ENCODE results near the gene EZH2. TPM values are rescaled to one million over a fixed set of nuclear protein-coding genes. Genes with fewer than 3 reads are reported as not detected.

EZH2 gene
- total and polyA plus RNA-seq, 2 donors (not counting 3 experiments of a cell fraction or from before 2014, with no cell fraction given) = 16.9 to 33.4 TPM

GRCh38 chr7:148854983-148855382, 29.1 kb downstream of the EZH2 start:
- Histone ChIP-seq H3K27ac (ENCODE audit: insufficient read depth, low read depth, low read length) (no peak overlapping the region), H2AFZ (ENCODE audit: low read depth, low read length) (no peak overlapping the region), H3K9ac (replicated peaks; ENCODE audit: extremely low read depth, insufficient read depth, low read length) (no peak overlapping the region), H3K9me3 (replicated peaks; ENCODE audit: control insufficient read depth, insufficient read depth, low read length) (no peaks in the 10 kb centered on the region), H3K79me2 (ENCODE audit: control insufficient read depth, insufficient read depth, low read length) (peaks cover 90% of the 10 kb centered on the region), H3K36me3 (ENCODE audit: control insufficient read depth in 2 of 2, extremely low read depth in 1 of 2, insufficient read depth in 2 of 2, low read length in 2 of 2) (no peaks in the 10 kb centered on the region), H3K4me2 (ENCODE audit: insufficient read depth, low read length) (no peak overlapping the region), H3K27me3 (ENCODE audit: control insufficient read depth in 2 of 2, insufficient read depth in 2 of 2, low read length in 2 of 2) (no peaks in the 10 kb centered on the region), H3K4me1 (ENCODE audit: control insufficient read depth, extremely low read depth, insufficient read depth, low read length) (peaks cover 16% of the 10 kb centered on the region), H3K4me3 (replicated peaks in 1 of 3; ENCODE audit: insufficient read depth in 1 of 3, low read depth in 1 of 3, low read length in 3 of 3) (no peak overlapping the region), H3K9me1 (replicated peaks; ENCODE audit: control insufficient read depth, extremely low read depth, insufficient read depth, low read length) (no peaks in the 10 kb centered on the region), H4K20me1 (replicated peaks; ENCODE audit: control insufficient read depth, extremely low read depth, insufficient read depth, low read length) (peaks cover 3% of the 10 kb centered on the region)
- FAIRE-seq = no peak
- dilution Hi-C loops (cut with MboI; ENCODE audit: extremely low pct_ligation_motif_present, low sequenced_read_pairs) (no loop called here), intact Hi-C loops (cut with micrococcal nuclease) (no loop called here)
- no peak for TF ChIP-seq MYC (IDR thresholded peaks at IDR 0.05; ENCODE audit: low read depth, low read length)
- TF ChIP-seq, protein P1, sequence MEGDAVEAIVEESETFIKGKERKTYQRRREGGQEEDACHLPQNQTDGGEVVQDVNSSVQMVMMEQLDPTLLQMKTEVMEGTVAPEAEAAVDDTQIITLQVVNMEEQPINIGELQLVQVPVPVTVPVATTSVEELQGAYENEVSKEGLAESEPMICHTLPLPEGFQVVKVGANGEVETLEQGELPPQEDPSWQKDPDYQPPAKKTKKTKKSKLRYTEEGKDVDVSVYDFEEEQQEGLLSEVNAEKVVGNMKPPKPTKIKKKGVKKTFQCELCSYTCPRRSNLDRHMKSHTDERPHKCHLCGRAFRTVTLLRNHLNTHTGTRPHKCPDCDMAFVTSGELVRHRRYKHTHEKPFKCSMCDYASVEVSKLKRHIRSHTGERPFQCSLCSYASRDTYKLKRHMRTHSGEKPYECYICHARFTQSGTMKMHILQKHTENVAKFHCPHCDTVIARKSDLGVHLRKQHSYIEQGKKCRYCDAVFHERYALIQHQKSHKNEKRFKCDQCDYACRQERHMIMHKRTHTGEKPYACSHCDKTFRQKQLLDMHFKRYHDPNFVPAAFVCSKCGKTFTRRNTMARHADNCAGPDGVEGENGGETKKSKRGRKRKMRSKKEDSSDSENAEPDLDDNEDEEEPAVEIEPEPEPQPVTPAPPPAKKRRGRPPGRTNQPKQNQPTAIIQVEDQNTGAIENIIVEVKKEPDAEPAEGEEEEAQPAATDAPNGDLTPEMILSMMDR (IDR thresholded peaks at IDR 0.05; ENCODE audit: extremely low read depth in 1 of 2, insufficient read depth in 1 of 2, low read depth in 1 of 2, low read length in 2 of 2) = no peak
- no peak for TF ChIP-seq GATA2 (IDR thresholded peaks at IDR 0.05; ENCODE audit: insufficient read depth, insufficient read length, low read depth, low read length)
- no peak for TF ChIP-seq POLR2AphosphoS5 (IDR thresholded peaks at IDR 0.05; ENCODE audit: insufficient read depth, low read depth, low read length)
- TF ChIP-seq EZH2 (IDR thresholded peaks at IDR 0.05; ENCODE audit: borderline replicate concordance, low read depth, low read length, severe bottlenecking) = no peak
- TF ChIP-seq JUN (IDR thresholded peaks at IDR 0.05; ENCODE audit: borderline replicate concordance, insufficient read depth, insufficient read length, low read depth) = no peak
- no peak for TF ChIP-seq FOS (IDR thresholded peaks at IDR 0.05; ENCODE audit: borderline replicate concordance, insufficient read depth, low read length)
- TF ChIP-seq POLR2A (IDR thresholded peaks at IDR 0.05; ENCODE audit: low read depth, low read length) = no peak
- TF ChIP-seq MAX (IDR thresholded peaks at IDR 0.05; ENCODE audit: insufficient read depth, insufficient read length) = no peak
- BruUV-seq (replicated peaks) = no TSS peak
- POLR2A ChIA-PET = no interaction called here
- CTCF ChIA-PET = interaction anchor here (0.8 to 2.5 kb wide), 7 partner anchors 8 to 56 kb away, joined by 3 to 27 read pairs (median 4); no protein-coding TSS in a partner anchor
- no peak for DNase-seq (ENCODE audit: low read depth, low spot score)
